UCSD-AML1 (cell line): ENCODE data around the gene KNL1.
"Not testable (repeated sequence)": the region's sequence is repeated elsewhere in the genome, so short reads cannot be mapped to it uniquely, and the experiment has no call there.

Experiments
- DNase-seq: peaks from one replicate; lab custom pipeline; 2025; ENCODE audit not compliant: unreplicated experiment; lab: John Stamatoyannopoulos, UW

The KNL1 gene

GRCh38 chr15:40578892-40579291 is 15.2 kb upstream of the KNL1 start:
- no peak for DNase-seq

GRCh38 chr15:40581796-40582195 is 12.3 kb upstream of the KNL1 start:
- not testable (repeated sequence) for DNase-seq

- DNase-seq: no peak
Observed at GRCh38 chr15:40582726-40583246, 11.3 kb upstream of the KNL1 start.

GRCh38 chr15:40584191-40584590 is 9.9 kb upstream of the KNL1 start:
- DNase-seq: no peak

GRCh38 chr15:40590667-40591050 is 3.4 kb upstream of the KNL1 start:
- no peak for DNase-seq

GRCh38 chr15:40591389-40591788 is 2.7 kb upstream of the KNL1 start:
- no peak for DNase-seq

GRCh38 chr15:40593165-40593564 is 884 bp upstream of the KNL1 start:
- DNase-seq: no peak

GRCh38 chr15:40594429-40594836 is 384 bp downstream of the KNL1 start:
- DNase-seq: peak; percentile 83

GRCh38 chr15:40595219-40595618 is 1.2 kb downstream of the KNL1 start:
- DNase-seq: no peak

GRCh38 chr15:40595773-40596172 is 1.7 kb downstream of the KNL1 start:
- no peak for DNase-seq

- no peak for DNase-seq
Observed at GRCh38 chr15:40597024-40597423, 3.0 kb downstream of the KNL1 start.

- DNase-seq: no peak
Observed at GRCh38 chr15:40598126-40598525, 4.1 kb downstream of the KNL1 start.

GRCh38 chr15:40598672-40599071 is 4.6 kb downstream of the KNL1 start:
- no peak for DNase-seq

- DNase-seq: no peak
Observed at GRCh38 chr15:40600956-40601355, 6.9 kb downstream of the KNL1 start.

- DNase-seq: no peak
Observed at GRCh38 chr15:40603935-40604334, 9.9 kb downstream of the KNL1 start.

GRCh38 chr15:40613080-40613479 is 19.0 kb downstream of the KNL1 start:
- no peak for DNase-seq

- no peak for DNase-seq
Observed at GRCh38 chr15:40618023-40618422, 24.0 kb downstream of the KNL1 start.

- DNase-seq: no peak
Observed at GRCh38 chr15:40618906-40619305, 24.9 kb downstream of the KNL1 start.

- no peak for DNase-seq
Observed at GRCh38 chr15:40623361-40623760, 29.3 kb downstream of the KNL1 start.

- no peak for DNase-seq
Observed at GRCh38 chr15:40630313-40630712, 36.3 kb downstream of the KNL1 start.

- no peak for DNase-seq
Observed at GRCh38 chr15:40633178-40633577, 39.1 kb downstream of the KNL1 start.

GRCh38 chr15:40637221-40637745 is 43.2 kb downstream of the KNL1 start:
- DNase-seq: no peak

GRCh38 chr15:40639677-40640076 is 45.6 kb downstream of the KNL1 start:
- no peak for DNase-seq
